CD14-positive monocyte (primary cell): ENCODE results near the gene LRIF1. TPM values are rescaled to one million over a fixed set of nuclear protein-coding genes. Genes with fewer than 3 reads are reported as not detected.

Source experiments
- DNase-seq, 3 donors: peaks; one replicate each; pipeline ENCODE4 v3.0.0-alpha.2; 2011 to 2022
- H2AFZ ChIP-seq: 2 replicates; pipeline ENCODE4 v1.6.0; 2012; ENCODE audit warnings: mild to moderate bottlenecking, low read depth, low read length, inconsistent platforms; ENCODE audit not compliant: insufficient read depth, poor library complexity, severe bottlenecking
- H3K27ac ChIP-seq, 2 donors: 1 replicate in 1 of 2; 2 replicates in 1 of 2; pipeline ENCODE4 v1.5.1; 2012 to 2013; ENCODE audit warnings: low read length in 2 of 2, control low read depth in 1 of 2, inconsistent platforms in 1 of 2, low read depth in 1 of 2, mild to moderate bottlenecking in 1 of 2
- H3K27me3 ChIP-seq, 2 donors: one replicate each; pipeline versions ENCODE4 v1.6.0 to v1.6.1; 2011 to 2013; ENCODE audit warnings: low read length in 2 of 2; ENCODE audit not compliant: control insufficient read depth in 2 of 2, insufficient read depth in 2 of 2
- H3K36me3 ChIP-seq, 2 donors: replicated peaks in 1 of 2; 1 replicate in 1 of 2; 2 replicates in 1 of 2; pipeline versions ENCODE4 v1.5.1 to v1.6.1; 2012 to 2013; ENCODE audit warnings: low read length in 2 of 2, control low read depth in 1 of 2, inconsistent platforms in 1 of 2, mild to moderate bottlenecking in 1 of 2; ENCODE audit not compliant: insufficient read depth in 2 of 2, control insufficient read depth in 1 of 2
- H3K4me1 ChIP-seq, 2 donors: 1 replicate in 1 of 2; 2 replicates in 1 of 2; pipeline versions ENCODE4 v1.5.1 to v1.6.1; 2012 to 2013; ENCODE audit warnings: low read length in 2 of 2, control low read depth in 1 of 2, inconsistent platforms in 1 of 2, mild to moderate bottlenecking in 1 of 2, moderate library complexity in 1 of 2; ENCODE audit not compliant: insufficient read depth in 2 of 2, control insufficient read depth in 1 of 2
- H3K4me2 ChIP-seq: replicated peaks from 2 replicates; pipeline ENCODE3; 2012; ENCODE audit warnings: low read length, moderate library complexity, mild to moderate bottlenecking; ENCODE audit not compliant: poor library complexity, severe bottlenecking; ENCODE audit errors: extremely low read depth
- H3K4me3 ChIP-seq, 3 experiments: fragments of 200-600 bp in 1 of 3; sonication (generic) in 1 of 3; replicated peaks in 1 of 3; 1 replicate in 2 of 3; 2 replicates in 1 of 3; pipeline ENCODE4 v1.5.1; 2011 to 2013; ENCODE audit warnings: low read length in 3 of 3, mild to moderate bottlenecking in 3 of 3, control low read depth in 2 of 3, low read depth in 2 of 3, inconsistent platforms in 1 of 3, moderate library complexity in 1 of 3
- H3K79me2 ChIP-seq: 2 replicates; pipeline ENCODE4 v1.6.0; 2012; ENCODE audit warnings: mild to moderate bottlenecking, control low read depth, inconsistent platforms, low read length, moderate library complexity; ENCODE audit not compliant: insufficient read depth
- H3K9ac ChIP-seq: 2 replicates; pipeline ENCODE4 v1.6.0; 2017; ENCODE audit warnings: low read length, mild to moderate bottlenecking; ENCODE audit not compliant: insufficient read depth, poor library complexity, severe bottlenecking
- H3K9me3 ChIP-seq, 2 donors: replicated peaks in 1 of 2; 1 replicate in 1 of 2; 2 replicates in 1 of 2; pipeline versions ENCODE4 v1.5.1 to v1.6.1; 2012 to 2013; ENCODE audit warnings: low read length in 2 of 2, control low read depth in 1 of 2; ENCODE audit not compliant: control insufficient read depth in 1 of 2, insufficient read depth in 1 of 2
- H4K20me1 ChIP-seq: 2 replicates; pipeline ENCODE4 v1.6.0; 2012; ENCODE audit warnings: mild to moderate bottlenecking, low read length, control low read depth, moderate library complexity; ENCODE audit not compliant: insufficient read depth
- H3K27ac Mint-ChIP-seq, 7 donors: one replicate each; pipeline ENCODE4 v1.8.0; 2020; ENCODE audit warnings: mild to moderate bottlenecking in 7 of 7, mixed read lengths in 7 of 7, moderate library complexity in 6 of 7, inconsistent platforms in 2 of 7
- H3K27me3 Mint-ChIP-seq, 3 donors: one replicate each; pipeline ENCODE4 v1.8.0; 2021 to 2022; ENCODE audit warnings: low read depth in 3 of 3, mild to moderate bottlenecking in 3 of 3, mixed read lengths in 3 of 3, moderate library complexity in 3 of 3, inconsistent platforms in 1 of 3
- H3K36me3 Mint-ChIP-seq, 2 donors: one replicate each; pipeline ENCODE4 v1.8.0; 2020; ENCODE audit warnings: mixed read lengths in 2 of 2, inconsistent platforms in 1 of 2, mild to moderate bottlenecking in 1 of 2
- H3K4me1 Mint-ChIP-seq: one replicate; pipeline ENCODE4 v1.8.0; 2020; ENCODE audit warnings: mild to moderate bottlenecking, mixed read lengths
- H3K4me3 Mint-ChIP-seq, 2 donors: one replicate each; pipeline ENCODE4 v1.8.0; 2020; ENCODE audit warnings: mild to moderate bottlenecking in 2 of 2, mixed read lengths in 2 of 2, moderate library complexity in 1 of 2
- H3K9me3 Mint-ChIP-seq, 7 donors: one replicate each; pipeline ENCODE4 v1.8.0; 2020 to 2022; ENCODE audit warnings: mixed read lengths in 7 of 7, mild to moderate bottlenecking in 6 of 7, moderate library complexity in 6 of 7, inconsistent platforms in 2 of 7
- CTCF ChIP-seq: fragments of 200-600 bp; IDR thresholded peaks from one replicate; pipeline ENCODE4 v1.8.0; 2022; ENCODE audit warnings: antibody characterized with exemption, mild to moderate bottlenecking
- WGBS: methylation state at CpG from one replicate; pipeline ENCODE4 v1.1.5; 2013; ENCODE audit warnings: missing lambda C conversion rate; ENCODE audit not compliant: insufficient coverage; 5-methylcytosine and 5-hydroxymethylcytosine counted together
- intact Hi-C, 2 donors: fragments of 100-400 bp; cut with micrococcal nuclease; formaldehyde crosslinking; loops; one replicate each; pipeline versions ENCODE4 v1.15.0 to v1.15.1; 2023
- polyA minus RNA-seq: library from RNA; depleted of rRNA, polyadenylated mRNA; stranded (reverse); fragments of >200 nt; gene quantifications from 2 replicates; pipeline ENCODE4 v1.2.3, GENCODE V29; 2012
- polyA plus RNA-seq, 3 donors: library from polyadenylated mRNA; depleted of rRNA in 1 of 3; unstranded in 2 of 3; stranded (reverse) in 1 of 3; fragments of 300-500 nt in 2 of 3; fragments of >200 nt in 1 of 3; fragmentation: Illumina TruSeq in 2 of 3; gene quantifications; 1 replicate in 2 of 3; 2 replicates in 1 of 3; pipeline ENCODE4 v1.2.3, GENCODE V29; 2012 to 2021
- total RNA-seq, 12 experiments: library from RNA in 1 of 12; stranded (reverse) in 1 of 12; fragments of 120-200 nt in 1 of 12; gene quantifications; one replicate each; pipeline ENCODE4 v1.2.4 and lab custom pipeline; 2013 to 2026; ENCODE audit warnings: mixed read lengths in 6 of 12, inconsistent platforms in 1 of 12

The LRIF1 gene, protein sequence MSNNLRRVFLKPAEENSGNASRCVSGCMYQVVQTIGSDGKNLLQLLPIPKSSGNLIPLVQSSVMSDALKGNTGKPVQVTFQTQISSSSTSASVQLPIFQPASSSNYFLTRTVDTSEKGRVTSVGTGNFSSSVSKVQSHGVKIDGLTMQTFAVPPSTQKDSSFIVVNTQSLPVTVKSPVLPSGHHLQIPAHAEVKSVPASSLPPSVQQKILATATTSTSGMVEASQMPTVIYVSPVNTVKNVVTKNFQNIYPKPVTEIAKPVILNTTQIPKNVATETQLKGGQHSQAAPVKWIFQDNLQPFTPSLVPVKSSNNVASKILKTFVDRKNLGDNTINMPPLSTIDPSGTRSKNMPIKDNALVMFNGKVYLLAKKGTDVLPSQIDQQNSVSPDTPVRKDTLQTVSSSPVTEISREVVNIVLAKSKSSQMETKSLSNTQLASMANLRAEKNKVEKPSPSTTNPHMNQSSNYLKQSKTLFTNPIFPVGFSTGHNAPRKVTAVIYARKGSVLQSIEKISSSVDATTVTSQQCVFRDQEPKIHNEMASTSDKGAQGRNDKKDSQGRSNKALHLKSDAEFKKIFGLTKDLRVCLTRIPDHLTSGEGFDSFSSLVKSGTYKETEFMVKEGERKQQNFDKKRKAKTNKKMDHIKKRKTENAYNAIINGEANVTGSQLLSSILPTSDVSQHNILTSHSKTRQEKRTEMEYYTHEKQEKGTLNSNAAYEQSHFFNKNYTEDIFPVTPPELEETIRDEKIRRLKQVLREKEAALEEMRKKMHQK
- total RNA-seq (2013) = 9.3 TPM
- polyA plus RNA-seq (1 to 10 TPM; 1.8 to 8.2 (median 4.0) TPM), polyA minus RNA-seq (3.2 and 7.7 TPM in 2 replicates), total RNA-seq (lab: John Stamatoyannopoulos, UW) (17.9 to 103 (median 44.1) reads per million in 11 experiments)

DNA sequence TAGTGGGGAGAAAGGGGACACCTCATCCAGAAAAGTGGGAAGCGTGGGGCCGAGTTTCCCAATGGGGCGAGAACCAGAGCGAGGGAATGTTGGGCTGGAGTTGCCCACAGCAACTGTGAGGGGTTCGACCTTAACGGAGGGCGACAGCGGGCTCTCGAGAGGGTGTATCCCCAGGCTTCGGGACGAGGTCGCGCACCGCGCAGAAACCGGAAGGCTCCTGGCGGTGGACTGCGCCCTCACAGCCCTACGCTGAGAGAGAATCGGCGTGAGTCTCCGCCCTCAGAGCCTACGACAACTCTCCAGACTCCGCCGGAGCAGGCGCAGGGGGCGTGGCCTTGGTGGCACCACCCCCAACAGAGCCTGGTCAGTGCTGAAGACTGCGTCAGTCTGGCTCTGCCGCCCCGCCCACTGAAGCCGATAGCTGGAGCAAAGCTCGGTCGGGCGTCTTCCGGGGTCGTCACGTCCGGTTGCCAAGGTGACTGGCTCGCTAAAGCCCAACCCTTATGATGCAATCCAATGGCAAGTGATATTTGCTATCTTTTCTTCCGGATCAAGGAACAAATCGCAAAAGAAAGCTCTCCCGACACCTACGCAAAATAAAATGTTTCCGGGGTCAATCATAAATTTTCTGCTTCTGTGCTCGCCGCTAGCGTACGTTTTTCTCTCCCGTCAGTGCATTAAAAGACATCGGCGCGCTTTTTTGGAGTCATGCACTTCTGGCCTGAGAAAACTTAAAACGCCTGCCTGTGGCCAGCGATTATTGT, at the start of gene LRIF1:
TSS of gene LRIF1 (minus strand) at position 232 of the 764 bp plus-strand sequence. CDS start 234 bp downstream, outside the sequence.
- intact Hi-C loops = loop anchor here (2.0 to 10.0 kb wide), 5 partner anchors 89 to 771 kb away; partner anchors contain the start of genes CD53 (in 2 of the 2), ATP5PB (in 1 of the 2), INKA2 (in 1 of the 2) and WDR77 (in 1 of the 2)
- Mint-ChIP-seq H3K36me3 (peaks cover 16 to 27% of the 10 kb centered on the region in 2 donors), H3K4me3 (peak within 1 kb of the TSS; percentile 88 to 96), H3K4me1 (peaks cover 8% of the 10 kb centered on the region), H3K27me3 (peaks cover 17 to 24% (median 19%) of the 10 kb centered on the region in 3 donors), H3K27ac (peak within 1 kb of the TSS; percentile 98 to 100 (median 99)), H3K9me3 (peaks cover 32 to 71% (median 62%) of the 10 kb centered on the region in 7 donors)
- H3K9ac ChIP-seq = peak within 1 kb of the TSS; percentile 95
- peaks cover 22 to 63% of the 10 kb centered on the region in 2 donors for H3K9me3 ChIP-seq
- peak; percentile 100 for DNase-seq
- H3K36me3 ChIP-seq = peaks cover 0 to 12% of the 10 kb centered on the region in 2 donors
- H3K4me3 ChIP-seq = peak within 1 kb of the TSS; percentile 65 to 76 (median 68)
- H3K4me1 ChIP-seq = peaks cover 9 to 21% of the 10 kb centered on the region in 2 donors
- peak; percentile 51 for TF ChIP-seq CTCF
- peak within 1 kb of the TSS; percentile 80 for H2AFZ ChIP-seq
- under 1% methylated on average over 52 of the region's 54 CpGs for WGBS
- peak within 1 kb of the TSS; percentile 69 for H3K4me2 ChIP-seq
- H3K27me3 ChIP-seq = peaks cover 14 to 24% of the 10 kb centered on the region in 2 donors
- H4K20me1 ChIP-seq = no peaks in the 10 kb centered on the region
- peak within 1 kb of the TSS; percentile 96 to 100 for H3K27ac ChIP-seq
- H3K79me2 ChIP-seq = peaks cover 35% of the 10 kb centered on the region
